Keratinocyte (primary cell): ENCODE data around the gene CTPS2. TPM values are rescaled to one million over a fixed set of nuclear protein-coding genes. Genes with fewer than 3 reads are reported as not detected.
"Not testable (repeated sequence)": the region's sequence is repeated elsewhere in the genome, so short reads cannot be mapped to it uniquely, and the experiment has no call there.

Source experiments
- DNase-seq: peaks from one replicate; pipeline ENCODE4 v3.0.0-alpha.2; 2011; ENCODE audit warnings: low read depth, missing footprints, low spot score
- FAIRE-seq: peaks from 2 replicates; lab custom pipeline; 2011; peaks lifted over from hg19 to GRCh38; lab: Jason Lieb, UNC
- H2AFZ ChIP-seq: 2 replicates; pipeline ENCODE4 v1.6.0; 2012; ENCODE audit warnings: low read length, control low read depth, inconsistent platforms; ENCODE audit not compliant: control insufficient read depth
- H3K27ac ChIP-seq: 2 replicates; pipeline ENCODE4 v1.5.1; 2011; ENCODE audit warnings: low read length; ENCODE audit not compliant: control insufficient read depth, insufficient read depth
- H3K27me3 ChIP-seq: 3 replicates; pipeline ENCODE4 v1.6.0; 2011; ENCODE audit warnings: low read length; ENCODE audit not compliant: control insufficient read depth, insufficient read depth; ENCODE audit errors: extremely low read depth
- H3K36me3 ChIP-seq, 2 experiments: 2 replicates in 1 of 2; 3 replicates in 1 of 2; pipeline ENCODE4 v1.5.1; 2011; ENCODE audit warnings: low read length in 2 of 2, mild to moderate bottlenecking in 1 of 2; ENCODE audit not compliant: control insufficient read depth in 2 of 2, insufficient read depth in 2 of 2; ENCODE audit errors: extremely low read depth in 1 of 2
- H3K4me1 ChIP-seq: 3 replicates; pipeline ENCODE4 v1.5.1; 2011; ENCODE audit warnings: low read length; ENCODE audit not compliant: control insufficient read depth, insufficient read depth; ENCODE audit errors: extremely low read depth
- H3K4me2 ChIP-seq: 3 replicates; pipeline ENCODE4 v1.6.0; 2011; ENCODE audit warnings: low read depth, low read length; ENCODE audit not compliant: control insufficient read depth, insufficient read depth; ENCODE audit errors: extremely low read depth
- H3K4me3 ChIP-seq, 3 experiments: fragments of 200-600 bp in 1 of 3; sonication (generic) in 1 of 3; 2 replicates in 2 of 3; 3 replicates in 1 of 3; pipeline ENCODE4 v1.5.1; 2011 to 2016; ENCODE audit warnings: low read length in 3 of 3, mild to moderate bottlenecking in 3 of 3, control low read depth in 2 of 3, inconsistent platforms in 1 of 3, low read depth in 1 of 3, mixed read lengths in 1 of 3, mixed run types in 1 of 3, moderate library complexity in 1 of 3; ENCODE audit not compliant: control insufficient read depth in 2 of 3, insufficient read depth in 2 of 3; ENCODE audit errors: extremely low read depth in 1 of 3
- H3K79me2 ChIP-seq: 2 replicates; pipeline ENCODE4 v1.6.0; 2012; ENCODE audit warnings: low read length; ENCODE audit not compliant: control insufficient read depth, insufficient read depth
- H3K9ac ChIP-seq: 3 replicates; pipeline ENCODE4 v1.6.0; 2011; ENCODE audit warnings: low read length; ENCODE audit not compliant: control insufficient read depth, insufficient read depth; ENCODE audit errors: extremely low read depth
- H3K9me1 ChIP-seq: 3 replicates; pipeline ENCODE4 v1.6.0; 2011; ENCODE audit warnings: low read length; ENCODE audit not compliant: control insufficient read depth, insufficient read depth; ENCODE audit errors: extremely low read depth
- H3K9me3 ChIP-seq: 2 replicates; pipeline ENCODE4 v1.5.1; 2012; ENCODE audit warnings: low read depth, low read length; ENCODE audit not compliant: control insufficient read depth
- H4K20me1 ChIP-seq: 3 replicates; pipeline ENCODE4 v1.6.0; 2011; ENCODE audit warnings: low read length; ENCODE audit not compliant: control insufficient read depth, insufficient read depth; ENCODE audit errors: extremely low read depth
- CTCF ChIP-seq, 3 experiments: IDR thresholded peaks in 1 of 3; conservative IDR thresholded peaks in 1 of 3; optimal IDR thresholded peaks in 1 of 3; 2 replicates in 2 of 3; 3 replicates in 1 of 3; pipeline versions ENCODE3 to v1.5.1; 2011; ENCODE audit warnings: low read length in 3 of 3, mild to moderate bottlenecking in 3 of 3, moderate library complexity in 2 of 3, control low read depth in 1 of 3, inconsistent platforms in 1 of 3; ENCODE audit not compliant: insufficient read depth in 2 of 3; ENCODE audit errors: extremely low read depth in 1 of 3
- EZH2 ChIP-seq: IDR thresholded peaks from one replicate; pipeline ENCODE4 v1.6.1; 2012; ENCODE audit warnings: inconsistent platforms, mild to moderate bottlenecking, low read length, moderate library complexity
- dilution Hi-C: fragments of 300-500 bp; cut with MboI; formaldehyde crosslinking; loops from one replicate; pipeline ENCODE4 v1.7.0; 2020; ENCODE audit warnings: low sequenced_read_pairs; ENCODE audit not compliant: extremely low pct_ligation_motif_present
- polyA plus RNA-seq, 5 experiments: library from polyadenylated mRNA; depleted of rRNA in 3 of 5; stranded (reverse) in 3 of 5; stranded (forward) in 1 of 5; unstranded in 1 of 5; fragments of >200 nt; gene quantifications; 1 replicate in 1 of 5; 2 replicates in 3 of 5; 3 replicates in 1 of 5; pipeline versions ENCODE4 v1.2.1 to v1.2.3, GENCODE V29; 2011 to 2012; ENCODE audit warnings: missing spikeins in 2 of 5, low read depth in 1 of 5, low replicate concordance in 1 of 5

Gene CTPS2
- polyA plus RNA-seq, 1 donor (not counting 4 experiments of a cell fraction or from before 2014, with no cell fraction given) = 12.3 TPM

- Histone ChIP-seq H3K27ac (no peak overlapping the region), H3K4me1 (peaks cover 26% of the 10 kb centered on the region), H3K9me1 (no peaks in the 10 kb centered on the region), H3K79me2 (no peaks in the 10 kb centered on the region), H3K36me3 (no peaks in the 10 kb centered on the region), H2AFZ (no peak overlapping the region), H3K4me3 (no peak overlapping the region), H3K9ac (no peak overlapping the region), H4K20me1 (no peaks in the 10 kb centered on the region), H3K27me3 (no peaks in the 10 kb centered on the region), H3K4me2 (no peak overlapping the region), H3K9me3 (no peaks in the 10 kb centered on the region)
- FAIRE-seq (no peak), DNase-seq (no peak)
- dilution Hi-C loops = no loop called here
- TF ChIP-seq EZH2 (no peak), CTCF (optimal IDR thresholded peaks at IDR 0.05 in 1 of 3, IDR thresholded peaks at IDR 0.05 in 1 of 3, conservative IDR thresholded peaks at IDR 0.05 in 1 of 3; ENCODE audit: extremely low read depth in 1 of 3, insufficient read depth in 2 of 3, low read length in 3 of 3) (no peak)
Measured at GRCh38 chrX:16586377-16587112, 125.9 kb downstream of the CTPS2 start.

GRCh38 chrX:16585486-16586376 lies 126.7 kb downstream of the CTPS2 start:
- dilution Hi-C loops = no loop called here
- TF ChIP-seq CTCF (optimal IDR thresholded peaks at IDR 0.05 in 1 of 3, IDR thresholded peaks at IDR 0.05 in 1 of 3, conservative IDR thresholded peaks at IDR 0.05 in 1 of 3; ENCODE audit: extremely low read depth in 1 of 3, insufficient read depth in 2 of 3, low read length in 3 of 3) = no peak
- TF ChIP-seq EZH2 = no peak
- Histone ChIP-seq H3K79me2 (no peaks in the 10 kb centered on the region), H3K4me2 (no peak overlapping the region), H3K27me3 (no peaks in the 10 kb centered on the region), H2AFZ (no peak overlapping the region), H3K36me3 (no peaks in the 10 kb centered on the region), H4K20me1 (no peaks in the 10 kb centered on the region), H3K4me1 (peaks cover 26% of the 10 kb centered on the region), H3K4me3 (no peak overlapping the region), H3K9me1 (no peaks in the 10 kb centered on the region), H3K9me3 (no peaks in the 10 kb centered on the region), H3K9ac (no peak overlapping the region), H3K27ac (no peak overlapping the region)
- FAIRE-seq = no peak
- no peak for DNase-seq

- H3K4me3 ChIP-seq, H3K36me3 ChIP-seq, H2AFZ ChIP-seq, H3K9me1 ChIP-seq, dilution Hi-C loops, FAIRE-seq, H3K79me2 ChIP-seq, H4K20me1 ChIP-seq, H3K27me3 ChIP-seq, DNase-seq, H3K9ac ChIP-seq, H3K4me1 ChIP-seq, H3K9me3 ChIP-seq, H3K27ac ChIP-seq: not testable (repeated sequence)
- H3K4me2 ChIP-seq = peak overlapping the region; percentile 5
Measured at GRCh38 chrX:16580004-16580797, 132.3 kb downstream of the CTPS2 start.
